Activated T-cell treated with anti-CD3 and anti-CD28 coated beads, Interleukin-2, amount 50 U/mL, for 72 hours (primary cell): ENCODE results near the gene SUMF2. TPM values are rescaled to one million over a fixed set of nuclear protein-coding genes. Genes with fewer than 3 reads are reported as not detected.

Source experiments
- total RNA-seq, 2 donors: library from RNA; stranded (reverse); gene quantifications; one replicate each; pipeline ENCODE4 v1.2.3, GENCODE V29; 2022

Gene SUMF2
- total RNA-seq, 2 donors from 2014 or later, result 125 to 141 TPM

Other genes with a start within 250 kb of the SUMF2 start
- gene SEPTIN14, start 201.5 kb upstream of the SUMF2 start, total RNA-seq, result not detected
- gene ZNF713, start 176.8 kb upstream of the SUMF2 start, total RNA-seq, result 1 to 10 TPM; 2.0 TPM
- gene MRPS17, start 112.4 kb upstream of the SUMF2 start, total RNA-seq, result 10 to 100 TPM; 15.3 to 17.1 TPM
- 10 to 100 TPM; 55.5 to 57.0 TPM for gene NIPSNAP2, start 99.7 kb upstream of the SUMF2 start, total RNA-seq
- gene PSPH, start 12.8 kb upstream of the SUMF2 start, total RNA-seq, result 10 to 100 TPM; 27.7 to 30.0 TPM
- 100 to 1,000 TPM; 122 to 131 TPM for gene CCT6A, start 12.5 kb upstream of the SUMF2 start, total RNA-seq
- gene PHKG1, start 28.7 kb downstream of the SUMF2 start, total RNA-seq, result 1 to 10 TPM; 1.3 to 2.6 TPM
- gene CHCHD2, start 42.2 kb downstream of the SUMF2 start, total RNA-seq, result 100 to 1,000 TPM; 437 to 452 TPM
- under 1 TPM in 1 of 2 donors, not detected in 1; 0.58 TPM for gene NUPR2, start 52.1 kb downstream of the SUMF2 start, total RNA-seq